ENCODE data around the gene GRK5. TPM values are rescaled to one million over a fixed set of nuclear protein-coding genes. Genes with fewer than 3 reads are reported as not detected.

Gene GRK5
- total RNA-seq, 1 donor from 2014 or later, result 2.8 TPM

GRCh38 chr10:119243967-119244366 lies 36.6 kb downstream of the GRK5 start:
- no peaks in the 10 kb centered on the region for H3K36me3 ChIP-seq (ENCODE audit: control insufficient read depth, insufficient read depth, low read length)
- TF ChIP-seq, protein P1, sequence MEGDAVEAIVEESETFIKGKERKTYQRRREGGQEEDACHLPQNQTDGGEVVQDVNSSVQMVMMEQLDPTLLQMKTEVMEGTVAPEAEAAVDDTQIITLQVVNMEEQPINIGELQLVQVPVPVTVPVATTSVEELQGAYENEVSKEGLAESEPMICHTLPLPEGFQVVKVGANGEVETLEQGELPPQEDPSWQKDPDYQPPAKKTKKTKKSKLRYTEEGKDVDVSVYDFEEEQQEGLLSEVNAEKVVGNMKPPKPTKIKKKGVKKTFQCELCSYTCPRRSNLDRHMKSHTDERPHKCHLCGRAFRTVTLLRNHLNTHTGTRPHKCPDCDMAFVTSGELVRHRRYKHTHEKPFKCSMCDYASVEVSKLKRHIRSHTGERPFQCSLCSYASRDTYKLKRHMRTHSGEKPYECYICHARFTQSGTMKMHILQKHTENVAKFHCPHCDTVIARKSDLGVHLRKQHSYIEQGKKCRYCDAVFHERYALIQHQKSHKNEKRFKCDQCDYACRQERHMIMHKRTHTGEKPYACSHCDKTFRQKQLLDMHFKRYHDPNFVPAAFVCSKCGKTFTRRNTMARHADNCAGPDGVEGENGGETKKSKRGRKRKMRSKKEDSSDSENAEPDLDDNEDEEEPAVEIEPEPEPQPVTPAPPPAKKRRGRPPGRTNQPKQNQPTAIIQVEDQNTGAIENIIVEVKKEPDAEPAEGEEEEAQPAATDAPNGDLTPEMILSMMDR (IDR thresholded peaks at IDR 0.05; ENCODE audit: insufficient read depth, low read length, poor library complexity, severe bottlenecking), result no peak
- DNase-seq (ENCODE audit: low read depth), result no peak
- peaks cover 2% of the 10 kb centered on the region for H3K27me3 ChIP-seq (ENCODE audit: control insufficient read depth, insufficient read depth, low read length)
- no peak overlapping the region for H3K4me3 ChIP-seq (ENCODE audit: low read depth, low read length)

GRCh38 chr10:119245272-119245671 lies 37.9 kb downstream of the GRK5 start:
- no peak for DNase-seq (ENCODE audit: low read depth)

DNA sequence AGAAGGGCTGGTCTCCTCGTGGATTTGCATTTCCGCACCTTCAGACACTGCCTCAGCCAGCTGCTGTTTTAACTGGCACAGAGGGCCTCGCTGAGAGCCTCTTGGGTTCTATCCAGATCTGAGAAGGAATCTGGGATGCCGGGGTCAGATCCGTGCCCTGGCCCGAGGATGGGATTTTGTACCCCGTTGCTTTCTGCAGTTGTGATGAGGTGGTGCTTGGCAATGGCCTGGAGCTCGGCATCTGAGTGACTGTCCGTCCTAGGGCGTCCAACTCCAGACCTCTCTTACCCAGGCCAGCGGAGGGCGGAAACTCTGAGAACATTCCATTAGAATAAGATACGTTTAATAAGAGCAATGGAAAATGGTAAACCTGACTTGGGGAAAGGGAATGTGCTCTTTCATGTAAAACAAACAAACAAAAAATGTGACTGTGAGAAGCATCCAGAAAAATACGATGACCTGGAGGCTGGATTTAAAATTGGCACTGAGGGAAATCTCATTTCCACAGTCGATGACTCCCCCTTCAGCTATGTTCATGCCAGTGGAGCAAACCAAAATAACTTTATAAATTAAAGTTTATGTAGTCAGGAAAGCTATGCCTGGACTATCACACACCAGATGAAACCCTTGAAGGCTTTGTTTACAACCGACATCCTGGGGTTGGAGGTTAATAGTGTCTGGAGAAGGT lies 39.6 kb downstream of the GRK5 start:
- no peaks in the 10 kb centered on the region for H3K27me3 ChIP-seq (ENCODE audit: control insufficient read depth, insufficient read depth, low read length)
- DNase-seq (ENCODE audit: low read depth), result no peak
- H3K36me3 ChIP-seq (ENCODE audit: control insufficient read depth, insufficient read depth, low read length), result no peaks in the 10 kb centered on the region
- H3K4me3 ChIP-seq (ENCODE audit: low read depth, low read length), result no peak overlapping the region
- TF ChIP-seq, protein P1 (IDR thresholded peaks at IDR 0.05; ENCODE audit: insufficient read depth, low read length, poor library complexity, severe bottlenecking), result no peak

More at GRCh38 chr10:119245272-119245671, 37.9 kb downstream of the GRK5 start:
- H3K36me3 ChIP-seq (ENCODE audit: control insufficient read depth, insufficient read depth, low read length), result no peaks in the 10 kb centered on the region
- peaks cover 2% of the 10 kb centered on the region for H3K27me3 ChIP-seq (ENCODE audit: control insufficient read depth, insufficient read depth, low read length)
- TF ChIP-seq, protein P1 (IDR thresholded peaks at IDR 0.05; ENCODE audit: insufficient read depth, low read length, poor library complexity, severe bottlenecking), result no peak
- H3K4me3 ChIP-seq (ENCODE audit: low read depth, low read length), result no peak overlapping the region

GRCh38 chr10:119247550-119247894 lies 40.2 kb downstream of the GRK5 start:
- Histone ChIP-seq H3K27me3 (ENCODE audit: control insufficient read depth, insufficient read depth, low read length) (no peaks in the 10 kb centered on the region), H3K4me3 (ENCODE audit: low read depth, low read length) (no peak overlapping the region), H3K36me3 (ENCODE audit: control insufficient read depth, insufficient read depth, low read length) (no peaks in the 10 kb centered on the region)
- TF ChIP-seq, protein P1 (IDR thresholded peaks at IDR 0.05; ENCODE audit: insufficient read depth, low read length, poor library complexity, severe bottlenecking), result no peak
- DNase-seq (ENCODE audit: low read depth), result no peak

DNA sequence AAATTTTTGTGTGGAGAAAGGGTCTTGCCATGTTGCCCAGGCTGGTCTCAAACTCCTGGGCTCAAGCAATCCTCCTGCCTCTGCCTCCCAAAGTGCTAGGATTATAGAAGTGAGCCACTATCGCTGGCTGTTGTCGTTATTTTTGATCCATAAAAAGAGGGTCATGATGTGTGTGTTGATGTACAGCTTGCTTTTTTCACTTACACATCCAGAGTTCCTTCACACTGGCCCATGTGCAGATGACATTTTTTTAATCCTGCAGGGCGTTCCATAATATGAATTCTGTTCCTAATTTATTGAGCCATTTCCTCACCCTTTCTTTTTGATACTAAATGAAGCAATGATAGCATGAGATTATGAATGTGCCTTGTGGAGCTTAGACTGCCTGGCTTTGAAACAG lies 40.8 kb downstream of the GRK5 start:
- no peak overlapping the region for H3K4me3 ChIP-seq (ENCODE audit: low read depth, low read length)
- no peaks in the 10 kb centered on the region for H3K36me3 ChIP-seq (ENCODE audit: control insufficient read depth, insufficient read depth, low read length)
- DNase-seq (ENCODE audit: low read depth), result no peak
- TF ChIP-seq, protein P1 (IDR thresholded peaks at IDR 0.05; ENCODE audit: insufficient read depth, low read length, poor library complexity, severe bottlenecking), result no peak
- H3K27me3 ChIP-seq (ENCODE audit: control insufficient read depth, insufficient read depth, low read length), result no peaks in the 10 kb centered on the region

DNA sequence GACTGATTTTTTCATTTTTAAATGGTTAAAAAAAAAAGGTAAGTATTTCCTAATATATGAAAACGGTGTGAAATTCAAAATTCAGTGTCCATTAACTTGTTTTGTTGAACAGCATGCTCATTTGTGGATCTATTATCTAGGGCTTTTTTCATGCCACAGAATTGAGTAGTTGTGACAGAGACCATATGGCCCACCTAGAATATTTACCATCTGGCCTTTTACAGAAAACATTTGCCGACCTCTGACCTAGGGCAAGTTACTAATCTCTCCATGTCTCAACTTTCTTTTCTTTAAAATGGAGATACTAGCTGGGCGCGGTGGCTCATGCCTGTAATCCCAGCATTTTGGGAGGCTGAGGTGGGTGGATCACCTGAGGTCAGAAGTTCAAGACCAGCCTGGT lies 41.3 kb downstream of the GRK5 start:
- Histone ChIP-seq H3K36me3 (ENCODE audit: control insufficient read depth, insufficient read depth, low read length) (no peaks in the 10 kb centered on the region), H3K4me3 (ENCODE audit: low read depth, low read length) (no peak overlapping the region), H3K27me3 (ENCODE audit: control insufficient read depth, insufficient read depth, low read length) (no peaks in the 10 kb centered on the region)
- TF ChIP-seq, protein P1 (IDR thresholded peaks at IDR 0.05; ENCODE audit: insufficient read depth, low read length, poor library complexity, severe bottlenecking), result no peak
- DNase-seq (ENCODE audit: low read depth), result no peak
